Measurements from ENCODE around the gene LPP. TPM values are rescaled to one million over a fixed set of nuclear protein-coding genes. Genes with fewer than 3 reads are reported as not detected.
"Not testable (repeated sequence)": the region's sequence is repeated elsewhere in the genome, so short reads cannot be mapped to it uniquely, and the experiment has no call there.

LPP gene
- total RNA-seq, 4 donors from 2014 or later = 56.0 to 65.7 (median 58.1) TPM

GRCh38 chr3:188631291-188632010, 477.5 kb downstream of the LPP start:
- intact Hi-C loops (cut with DNase I; ENCODE audit: low total_unique reads) = no loop called here
- no peaks in the 10 kb centered on the region for H3K36me3 ChIP-seq
- DNase-seq (no peak), ATAC-seq (peak; percentile 57 to 71)
- in situ Hi-C loops (cut with MboI; ENCODE audit: low sequenced_read_pairs in 4 of 4) = no loop called here
- no peak overlapping the region for H3K4me3 ChIP-seq
- peaks cover 16 to 19% of the 10 kb centered on the region in 2 donors for H3K4me1 ChIP-seq
- H3K27me3 ChIP-seq = no peaks in the 10 kb centered on the region
- no peaks in the 10 kb centered on the region for H3K9me3 ChIP-seq
- TF ChIP-seq CTCF (IDR thresholded peaks at IDR 0.05 in 4 of 5, conservative IDR thresholded peaks at IDR 0.05 in 1 of 5) = no peak
- no peak for TF ChIP-seq POLR2A (IDR thresholded peaks at IDR 0.05)
- peak overlapping the region in 3 of 4 donors; percentile 9 to 33 (median 28) for H3K27ac ChIP-seq

- intact Hi-C loops (cut with DNase I; ENCODE audit: low total_unique reads) = no loop called here
- no peaks in the 10 kb centered on the region for H3K9me3 ChIP-seq
- TF ChIP-seq CTCF (IDR thresholded peaks at IDR 0.05 in 4 of 5, conservative IDR thresholded peaks at IDR 0.05 in 1 of 5) (no peak), POLR2A (IDR thresholded peaks at IDR 0.05) (no peak)
- H3K27ac ChIP-seq = peak overlapping the region in 3 of 4 donors; percentile 22 to 42 (median 28)
- no peak overlapping the region for H3K4me3 ChIP-seq
- H3K27me3 ChIP-seq = no peaks in the 10 kb centered on the region
- in situ Hi-C loops (cut with MboI; ENCODE audit: low sequenced_read_pairs in 4 of 4) = no loop called here
- no peaks in the 10 kb centered on the region for H3K36me3 ChIP-seq
- no peak for ATAC-seq
- peaks cover 16 to 19% of the 10 kb centered on the region in 2 donors for H3K4me1 ChIP-seq
- DNase-seq = no peak
Observed at GRCh38 chr3:188633206-188633605, 479.2 kb downstream of the LPP start.

- peaks cover 16 to 19% of the 10 kb centered on the region in 2 donors for H3K4me1 ChIP-seq
- H3K9me3 ChIP-seq = no peaks in the 10 kb centered on the region
- H3K36me3 ChIP-seq = no peaks in the 10 kb centered on the region
- H3K27ac ChIP-seq = no peak overlapping the region
- TF ChIP-seq CTCF (IDR thresholded peaks at IDR 0.05 in 4 of 5, conservative IDR thresholded peaks at IDR 0.05 in 1 of 5) = no peak
- TF ChIP-seq POLR2A (IDR thresholded peaks at IDR 0.05) = no peak
- intact Hi-C loops (cut with DNase I; ENCODE audit: low total_unique reads) = no loop called here
- no peaks in the 10 kb centered on the region for H3K27me3 ChIP-seq
- ATAC-seq (no peak), DNase-seq (no peak)
- H3K4me3 ChIP-seq = no peak overlapping the region
- in situ Hi-C loops (cut with MboI; ENCODE audit: low sequenced_read_pairs in 4 of 4) = no loop called here
Observed at GRCh38 chr3:188634285-188634684, 480.3 kb downstream of the LPP start.

- Histone ChIP-seq H3K4me3 (no peak overlapping the region), H3K4me1 (peaks cover 17 to 19% of the 10 kb centered on the region in 2 donors), H3K36me3 (no peaks in the 10 kb centered on the region), H3K9me3 (no peaks in the 10 kb centered on the region), H3K27me3 (no peaks in the 10 kb centered on the region), H3K27ac (peak overlapping the region in 2 of 4 donors; percentile 51 to 58)
- in situ Hi-C loops (cut with MboI; ENCODE audit: low sequenced_read_pairs in 4 of 4) = no loop called here
- DNase-seq (no peak), ATAC-seq (peak; percentile 27 to 71)
- TF ChIP-seq CTCF (IDR thresholded peaks at IDR 0.05 in 4 of 5, conservative IDR thresholded peaks at IDR 0.05 in 1 of 5) (no peak), POLR2A (IDR thresholded peaks at IDR 0.05) (no peak)
- intact Hi-C loops (cut with DNase I; ENCODE audit: low total_unique reads) = no loop called here
Observed at GRCh38 chr3:188635258-188636042, 481.5 kb downstream of the LPP start.

GRCh38 chr3:188636292-188636691, 482.3 kb downstream of the LPP start:
- intact Hi-C loops (cut with DNase I; ENCODE audit: low total_unique reads); in situ Hi-C loops (cut with MboI; ENCODE audit: low sequenced_read_pairs in 4 of 4); H3K9me3 ChIP-seq; H3K4me3 ChIP-seq; H3K27ac ChIP-seq; ATAC-seq; H3K27me3 ChIP-seq; H3K36me3 ChIP-seq; DNase-seq: not testable (repeated sequence)
- peaks cover 19 to 25% of the 10 kb centered on the region in 2 donors for H3K4me1 ChIP-seq

Measured in gastrocnemius medialis (tissue), 4 donors.